Smooth muscle cell (in vitro differentiated cells): ENCODE measurements around the gene ZCCHC17. TPM values are rescaled to one million over a fixed set of nuclear protein-coding genes. Genes with fewer than 3 reads are reported as not detected.

Experiments
- DNase-seq: peaks from one replicate; lab custom pipeline; 2025; ENCODE audit not compliant: unreplicated experiment; lab: John Stamatoyannopoulos, UW
- H2AFZ ChIP-seq: fragments of 200-600 bp; sonication (generic); 2 replicates; pipeline ENCODE4 v1.6.0; 2016; ENCODE audit warnings: antibody characterized with exemption, low read depth, mild to moderate bottlenecking
- H3F3A ChIP-seq: fragments of 200-600 bp; sonication (generic); 2 replicates; pipeline ENCODE4 v1.6.0; 2017; ENCODE audit warnings: antibody characterized with exemption, low read depth
- H3K27ac ChIP-seq: fragments of 200-600 bp; sonication (generic); 2 replicates; pipeline ENCODE4 v1.5.1; 2016; ENCODE audit warnings: low read depth, mild to moderate bottlenecking
- H3K27me3 ChIP-seq: fragments of 200-600 bp; sonication (generic); 2 replicates; pipeline ENCODE4 v1.6.1; 2016; ENCODE audit warnings: low read depth, mild to moderate bottlenecking
- H3K36me3 ChIP-seq: fragments of 200-600 bp; sonication (generic); 2 replicates; pipeline ENCODE4 v1.5.1; 2016; ENCODE audit warnings: low read depth
- H3K4me1 ChIP-seq: fragments of 200-600 bp; sonication (generic); 2 replicates; pipeline ENCODE4 v1.5.1; 2016; ENCODE audit warnings: low read depth
- H3K4me2 ChIP-seq: fragments of 200-600 bp; sonication (generic); 2 replicates; pipeline ENCODE4 v1.6.0; 2016; ENCODE audit warnings: mild to moderate bottlenecking
- H3K4me3 ChIP-seq: fragments of 200-600 bp; sonication (generic); 2 replicates; pipeline ENCODE4 v1.5.1; 2016; ENCODE audit warnings: mild to moderate bottlenecking
- H3K79me2 ChIP-seq: fragments of 200-600 bp; sonication (generic); 2 replicates; pipeline ENCODE4 v1.6.0; 2016; ENCODE audit warnings: low read depth, mild to moderate bottlenecking
- H3K9ac ChIP-seq: fragments of 200-600 bp; sonication (generic); 2 replicates; pipeline ENCODE4 v1.6.0; 2016; ENCODE audit warnings: low read depth
- H3K9me3 ChIP-seq: fragments of 200-600 bp; sonication (generic); replicated peaks from 2 replicates; pipeline ENCODE4 v1.5.1; 2016; ENCODE audit warnings: low read depth
- H4K20me1 ChIP-seq: fragments of 200-600 bp; sonication (generic); 2 replicates; pipeline ENCODE4 v1.6.0; 2016; ENCODE audit warnings: low read depth
- WGBS: methylation state at CpG from one replicate; pipeline ENCODE4 v1.1.7; 2016; ENCODE audit warnings: low lambda C conversion rate; 5-methylcytosine and 5-hydroxymethylcytosine counted together
- polyA plus RNA-seq: library from polyadenylated mRNA; unstranded; fragments of >200 nt; fragmentation: Nextera tagmentation; extraction: Ambion mirVana; gene quantifications from 2 replicates; pipeline ENCODE4 v1.2.1, GENCODE V29; 2016
- total RNA-seq: library from RNA; depleted of rRNA; stranded (reverse); fragments of >200 nt; gene quantifications from 2 replicates; pipeline ENCODE4 v1.2.3, GENCODE V29; 2014
- TF ChIP-seq, protein P1 (sequence below): fragments of 200-600 bp; sonication (generic); IDR thresholded peaks from 2 replicates; pipeline ENCODE4 v1.5.1; 2017; ENCODE audit warnings: borderline replicate concordance, mild to moderate bottlenecking, antibody characterized with exemption; ENCODE audit not compliant: insufficient read depth, poor library complexity, severe bottlenecking

The ZCCHC17 gene
- total and polyA plus RNA-seq, 2 experiments from 2014 or later, result 34.2 to 47.3 TPM

DNA sequence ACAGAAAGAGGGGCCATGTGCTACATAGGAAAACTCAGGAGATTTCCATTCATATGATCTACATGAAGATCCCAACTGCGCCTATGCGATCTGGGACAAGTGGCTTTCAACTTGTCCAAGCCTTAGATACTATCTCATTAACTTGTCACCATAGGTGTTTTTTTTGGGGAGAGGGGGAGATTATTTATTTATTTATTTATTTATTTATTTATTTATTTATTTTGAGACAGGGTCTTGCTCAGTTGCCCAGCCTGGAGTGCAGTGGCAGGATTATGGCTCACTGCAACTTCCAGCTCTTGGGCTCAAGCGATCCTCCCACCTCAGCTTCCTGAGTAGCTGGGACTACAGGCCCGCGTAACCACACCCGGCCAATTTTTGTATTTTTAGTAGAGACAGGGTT lies 64.8 kb downstream of the ZCCHC17 start:
- over 99% methylated on average over 6 of the region's 6 CpGs for WGBS
- Histone ChIP-seq H3K27ac (no peak overlapping the region), H3K9ac (no peak overlapping the region), H4K20me1 (peaks cover 4% of the 10 kb centered on the region), H3K4me1 (no peaks in the 10 kb centered on the region), H2AFZ (no peak overlapping the region), H3F3A (no peaks in the 10 kb centered on the region), H3K4me2 (no peak overlapping the region), H3K4me3 (no peak overlapping the region), H3K9me3 (no peaks in the 10 kb centered on the region), H3K79me2 (no peaks in the 10 kb centered on the region), H3K27me3 (no peaks in the 10 kb centered on the region), H3K36me3 (peaks cover 4% of the 10 kb centered on the region)
- no peak for DNase-seq
- TF ChIP-seq, protein P1, sequence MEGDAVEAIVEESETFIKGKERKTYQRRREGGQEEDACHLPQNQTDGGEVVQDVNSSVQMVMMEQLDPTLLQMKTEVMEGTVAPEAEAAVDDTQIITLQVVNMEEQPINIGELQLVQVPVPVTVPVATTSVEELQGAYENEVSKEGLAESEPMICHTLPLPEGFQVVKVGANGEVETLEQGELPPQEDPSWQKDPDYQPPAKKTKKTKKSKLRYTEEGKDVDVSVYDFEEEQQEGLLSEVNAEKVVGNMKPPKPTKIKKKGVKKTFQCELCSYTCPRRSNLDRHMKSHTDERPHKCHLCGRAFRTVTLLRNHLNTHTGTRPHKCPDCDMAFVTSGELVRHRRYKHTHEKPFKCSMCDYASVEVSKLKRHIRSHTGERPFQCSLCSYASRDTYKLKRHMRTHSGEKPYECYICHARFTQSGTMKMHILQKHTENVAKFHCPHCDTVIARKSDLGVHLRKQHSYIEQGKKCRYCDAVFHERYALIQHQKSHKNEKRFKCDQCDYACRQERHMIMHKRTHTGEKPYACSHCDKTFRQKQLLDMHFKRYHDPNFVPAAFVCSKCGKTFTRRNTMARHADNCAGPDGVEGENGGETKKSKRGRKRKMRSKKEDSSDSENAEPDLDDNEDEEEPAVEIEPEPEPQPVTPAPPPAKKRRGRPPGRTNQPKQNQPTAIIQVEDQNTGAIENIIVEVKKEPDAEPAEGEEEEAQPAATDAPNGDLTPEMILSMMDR, result no peak

DNA sequence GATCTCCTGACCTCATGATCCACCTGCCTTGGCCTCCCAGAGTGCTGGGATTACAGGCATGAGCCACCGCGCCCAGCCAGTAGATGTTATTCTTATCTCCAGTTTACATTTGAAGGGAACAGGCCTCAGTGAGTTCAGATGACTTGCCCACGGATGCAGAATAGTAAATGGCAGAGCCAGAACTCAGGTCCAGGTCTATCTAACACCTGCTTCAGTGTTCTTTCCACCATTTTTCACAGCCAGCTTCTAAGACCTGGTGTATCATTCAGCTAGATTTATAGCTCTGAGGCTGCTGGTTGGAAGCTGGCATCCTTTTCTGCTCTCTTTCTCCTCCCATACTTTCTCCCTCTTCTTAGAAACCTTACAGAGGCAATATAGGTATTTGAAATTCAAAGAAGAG lies 65.2 kb downstream of the ZCCHC17 start:
- DNase-seq, result no peak
- H3K4me1 ChIP-seq, result no peaks in the 10 kb centered on the region
- H3K9me3 ChIP-seq, result no peaks in the 10 kb centered on the region
- no peaks in the 10 kb centered on the region for H3K79me2 ChIP-seq
- H3K27me3 ChIP-seq, result no peaks in the 10 kb centered on the region
- no peaks in the 10 kb centered on the region for H3F3A ChIP-seq
- TF ChIP-seq, protein P1, result no peak
- H3K4me2 ChIP-seq, result no peak overlapping the region
- H4K20me1 ChIP-seq, result peaks cover 4% of the 10 kb centered on the region
- H3K27ac ChIP-seq, result no peak overlapping the region
- H3K36me3 ChIP-seq, result peaks cover 4% of the 10 kb centered on the region
- no peak overlapping the region for H3K4me3 ChIP-seq
- H3K9ac ChIP-seq, result no peak overlapping the region
- 100% methylated on average over 3 of the region's 3 CpGs for WGBS
- no peak overlapping the region for H2AFZ ChIP-seq

DNA sequence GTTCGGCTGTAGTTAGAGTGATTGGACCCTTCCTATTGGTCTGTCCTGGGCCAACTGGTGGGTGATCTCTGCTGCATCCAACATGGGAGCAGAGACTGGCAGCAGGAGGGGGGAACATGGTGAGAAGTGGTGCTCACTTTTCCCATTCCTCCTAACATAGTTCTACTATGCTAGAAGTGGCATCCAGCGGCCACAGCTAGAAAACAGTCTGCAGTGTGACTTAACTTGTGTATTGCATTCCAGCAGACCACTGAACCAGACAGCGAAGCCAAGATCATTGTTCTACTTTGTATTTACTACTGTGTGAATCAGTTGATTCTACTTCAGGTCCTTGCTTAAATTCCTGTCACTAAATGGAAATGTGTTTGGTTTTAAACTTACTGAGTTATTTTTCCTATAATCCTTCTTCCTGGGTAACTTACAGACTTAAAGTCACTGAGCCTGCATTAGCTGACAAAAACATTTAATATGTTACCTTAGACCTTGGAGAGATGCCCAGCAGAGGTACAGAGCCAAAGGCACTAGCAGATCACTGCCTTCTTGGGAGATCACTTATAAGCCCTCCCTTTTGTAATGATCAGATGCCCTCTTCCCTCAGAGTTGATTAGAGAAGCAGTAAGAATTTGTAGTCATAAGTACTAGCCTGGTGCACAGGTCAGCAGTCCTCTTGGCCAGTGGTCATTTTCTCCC lies 67.9 kb downstream of the ZCCHC17 start:
- TF ChIP-seq, protein P1, result no peak
- peaks cover 4% of the 10 kb centered on the region for H4K20me1 ChIP-seq
- no peaks in the 10 kb centered on the region for H3K4me1 ChIP-seq
- DNase-seq, result no peak
- no peak overlapping the region for H3K9ac ChIP-seq
- H3K4me2 ChIP-seq, result no peak overlapping the region
- no peaks in the 10 kb centered on the region for H3K27me3 ChIP-seq
- H3F3A ChIP-seq, result no peaks in the 10 kb centered on the region
- H3K4me3 ChIP-seq, result no peak overlapping the region
- no peaks in the 10 kb centered on the region for H3K79me2 ChIP-seq
- no peak overlapping the region for H2AFZ ChIP-seq
- peaks cover 4% of the 10 kb centered on the region for H3K36me3 ChIP-seq
- H3K9me3 ChIP-seq, result no peaks in the 10 kb centered on the region
- H3K27ac ChIP-seq, result no peak overlapping the region
- 96% methylated on average over 3 of the region's 3 CpGs for WGBS

DNA sequence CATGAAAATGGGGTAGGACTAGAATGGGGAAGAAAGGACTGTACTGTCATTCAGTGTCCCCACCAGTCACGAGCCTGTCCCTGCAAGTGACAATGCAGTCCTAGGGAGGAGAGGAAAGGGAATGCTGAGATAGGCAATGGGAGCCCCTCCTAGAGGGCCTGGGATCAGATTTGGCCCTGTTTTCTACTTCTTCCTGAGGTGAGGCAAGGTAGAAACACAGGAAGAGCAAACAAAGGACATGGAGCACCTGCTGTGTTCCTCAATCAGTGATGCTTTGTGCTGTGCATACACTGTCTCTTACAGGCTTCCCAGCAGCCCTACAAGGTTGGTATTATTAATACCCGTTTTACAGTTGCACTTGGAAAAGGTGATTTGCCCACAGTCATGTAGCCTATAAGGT lies 70.0 kb downstream of the ZCCHC17 start:
- no peak overlapping the region for H3K4me3 ChIP-seq
- DNase-seq, result no peak
- H3K4me1 ChIP-seq, result no peaks in the 10 kb centered on the region
- H3K9me3 ChIP-seq, result no peaks in the 10 kb centered on the region
- 94% methylated on average over 2 of the region's 2 CpGs for WGBS
- TF ChIP-seq, protein P1, result no peak
- no peaks in the 10 kb centered on the region for H3K79me2 ChIP-seq
- H4K20me1 ChIP-seq, result no peaks in the 10 kb centered on the region
- H3K27me3 ChIP-seq, result no peaks in the 10 kb centered on the region
- H3K4me2 ChIP-seq, result no peak overlapping the region
- no peak overlapping the region for H2AFZ ChIP-seq
- H3K36me3 ChIP-seq, result peaks cover 4% of the 10 kb centered on the region
- H3K9ac ChIP-seq, result no peak overlapping the region
- H3F3A ChIP-seq, result peaks cover under 1% of the 10 kb centered on the region
- no peak overlapping the region for H3K27ac ChIP-seq
